CD4-positive, alpha-beta T cell (primary cell): Measurements from ENCODE around the gene E2F3. TPM values are rescaled to one million over a fixed set of nuclear protein-coding genes. Genes with fewer than 3 reads are reported as not detected.
"Not testable (repeated sequence)": the region's sequence is repeated elsewhere in the genome, so short reads cannot be mapped to it uniquely, and the experiment has no call there.

Experiments
- ATAC-seq: fragments of 200-7000 bp; cut with Tn5 transposase; one replicate; pipeline ENCODE4 v1.10.0; 2022; ENCODE audit warnings: mild to moderate bottlenecking; ENCODE audit not compliant: poor library complexity
- CTCF ChIA-PET: fragments of 350-600 bp; sonication (Branson Sonifier 250); formaldehyde crosslinking; loops from one replicate; lab custom pipeline; 2021; ENCODE audit warnings: antibody characterized with exemption, inconsistent platforms; lab: Charles Lee
- POLR2A ChIA-PET: fragments of 350-600 bp; sonication (Branson Sonifier 250); formaldehyde crosslinking; loops from one replicate; lab custom pipeline; 2021; ENCODE audit warnings: antibody characterized with exemption, inconsistent platforms; lab: Charles Lee
- DNase-seq, 14 experiments: peaks; one replicate each; pipeline ENCODE4 v3.0.0-alpha.2; 2013 to 2020; ENCODE audit warnings: mixed read lengths in 2 of 14
- H3K27ac ChIP-seq, 2 donors: one replicate each; pipeline versions ENCODE4 v1.5.1 to v1.7.0; 2013; ENCODE audit warnings: low read length in 2 of 2, low read depth in 1 of 2, mild to moderate bottlenecking in 1 of 2
- H3K27me3 ChIP-seq, 2 experiments: 1 replicate in 1 of 2; 2 replicates in 1 of 2; pipeline versions ENCODE4 v1.6.1 to v1.7.0; 2013; ENCODE audit warnings: low read length in 2 of 2, control low read depth in 1 of 2, mild to moderate bottlenecking in 1 of 2, moderate library complexity in 1 of 2; ENCODE audit not compliant: insufficient read depth in 2 of 2, control insufficient read depth in 1 of 2
- H3K36me3 ChIP-seq: one replicate; pipeline ENCODE4 v1.6.1; 2013; ENCODE audit warnings: low read length, control low read depth; ENCODE audit not compliant: insufficient read depth
- H3K4me1 ChIP-seq: one replicate; pipeline ENCODE4 v1.6.1; 2013; ENCODE audit warnings: low read length, control low read depth; ENCODE audit not compliant: insufficient read depth
- H3K4me3 ChIP-seq: one replicate; pipeline ENCODE4 v1.5.1; 2013; ENCODE audit warnings: mild to moderate bottlenecking, low read length, moderate library complexity
- H3K9me3 ChIP-seq, 2 experiments: 1 replicate in 1 of 2; 2 replicates in 1 of 2; pipeline versions ENCODE4 v1.6.1 to v1.7.0; 2013; ENCODE audit warnings: low read length in 2 of 2, mild to moderate bottlenecking in 2 of 2, control low read depth in 1 of 2, moderate library complexity in 1 of 2; ENCODE audit not compliant: control insufficient read depth in 1 of 2, insufficient read depth in 1 of 2
- H3K27ac Mint-ChIP-seq: one replicate; pipeline ENCODE4 v1.8.0; 2020; ENCODE audit warnings: mixed read lengths
- H3K27me3 Mint-ChIP-seq: one replicate; pipeline ENCODE4 v1.8.0; 2021; ENCODE audit warnings: mixed read lengths
- H3K36me3 Mint-ChIP-seq: one replicate; pipeline ENCODE4 v1.8.0; 2021; ENCODE audit warnings: low read depth, mixed read lengths
- H3K4me1 Mint-ChIP-seq: one replicate; pipeline ENCODE4 v1.8.0; 2021; ENCODE audit warnings: low read depth, mixed read lengths
- H3K4me3 Mint-ChIP-seq: one replicate; pipeline ENCODE4 v1.8.0; 2020; ENCODE audit warnings: mild to moderate bottlenecking, mixed read lengths
- H3K9me3 Mint-ChIP-seq: one replicate; pipeline ENCODE4 v1.8.0; 2020; ENCODE audit warnings: mixed read lengths
- intact Hi-C, 2 experiments: fragments of 100-400 bp; cut with DNase I in 1 of 2; cut with micrococcal nuclease in 1 of 2; formaldehyde crosslinking; loops; one replicate each; pipeline versions ENCODE4 v1.15.1 to v1.9.0; 2023 to 2025; cut with DNase I, micrococcal nuclease
- total RNA-seq, 174 experiments: library from RNA in 2 of 174; stranded (reverse) in 2 of 174; gene quantifications; one replicate each; pipeline ENCODE4 v1.2.3 and lab custom pipeline; 2021 to 2026
- TF ChIP-seq, protein P1 (sequence below): fragments of 200-600 bp; IDR thresholded peaks from one replicate; pipeline ENCODE4 v1.8.0; 2022; ENCODE audit warnings: antibody characterized with exemption, mild to moderate bottlenecking

E2F3 gene
- total RNA-seq, 2 experiments from 2014 or later = 2.7 to 2.9 TPM

DNA sequence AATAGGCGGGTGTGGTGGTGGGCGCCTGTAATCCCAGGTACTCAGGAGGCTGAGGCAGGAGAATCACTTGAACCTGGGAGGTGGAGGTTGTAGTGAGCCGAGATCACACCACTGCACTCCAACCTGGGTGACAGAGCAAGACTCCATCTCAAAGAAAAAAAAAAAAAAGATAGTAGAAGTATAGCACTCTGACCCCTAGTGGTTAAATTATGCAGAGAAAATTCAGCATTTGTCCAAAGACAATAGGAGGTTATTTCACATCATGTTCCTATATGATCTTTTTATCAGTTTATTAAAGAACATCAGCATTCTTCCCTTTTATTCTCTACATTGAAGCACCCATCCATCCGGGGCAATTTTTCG is 127.4 kb downstream of the E2F3 start:
- POLR2A ChIA-PET = interaction anchor here (2.0 kb wide), 1 partner anchor 124 kb away, joined by 10 read pairs; no protein-coding TSS in a partner anchor
- intact Hi-C loops = loop anchor here (1.0 to 2.0 kb wide), 3 partner anchors 125 to 438 kb away; no protein-coding TSS in a partner anchor

DNA sequence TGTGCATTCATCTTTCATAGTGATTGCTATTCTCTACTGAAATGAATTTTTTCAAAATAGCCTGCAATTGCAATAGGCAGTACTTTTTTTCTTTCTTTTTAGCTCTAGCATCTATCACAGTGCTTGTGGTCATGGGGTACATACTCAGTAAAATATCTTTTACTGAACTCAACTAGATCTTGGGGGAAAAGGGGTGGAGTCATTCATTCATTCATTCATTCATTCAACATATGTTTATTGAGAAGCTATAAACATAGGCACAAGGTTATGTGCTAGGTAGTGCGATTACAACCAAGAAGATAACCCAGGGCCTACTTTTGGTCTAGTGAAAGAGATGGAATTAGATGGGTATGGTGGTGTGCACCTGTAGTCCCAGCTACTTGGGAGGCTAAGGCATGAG is 131.2 kb downstream of the E2F3 start:
- TF ChIP-seq, protein P1, sequence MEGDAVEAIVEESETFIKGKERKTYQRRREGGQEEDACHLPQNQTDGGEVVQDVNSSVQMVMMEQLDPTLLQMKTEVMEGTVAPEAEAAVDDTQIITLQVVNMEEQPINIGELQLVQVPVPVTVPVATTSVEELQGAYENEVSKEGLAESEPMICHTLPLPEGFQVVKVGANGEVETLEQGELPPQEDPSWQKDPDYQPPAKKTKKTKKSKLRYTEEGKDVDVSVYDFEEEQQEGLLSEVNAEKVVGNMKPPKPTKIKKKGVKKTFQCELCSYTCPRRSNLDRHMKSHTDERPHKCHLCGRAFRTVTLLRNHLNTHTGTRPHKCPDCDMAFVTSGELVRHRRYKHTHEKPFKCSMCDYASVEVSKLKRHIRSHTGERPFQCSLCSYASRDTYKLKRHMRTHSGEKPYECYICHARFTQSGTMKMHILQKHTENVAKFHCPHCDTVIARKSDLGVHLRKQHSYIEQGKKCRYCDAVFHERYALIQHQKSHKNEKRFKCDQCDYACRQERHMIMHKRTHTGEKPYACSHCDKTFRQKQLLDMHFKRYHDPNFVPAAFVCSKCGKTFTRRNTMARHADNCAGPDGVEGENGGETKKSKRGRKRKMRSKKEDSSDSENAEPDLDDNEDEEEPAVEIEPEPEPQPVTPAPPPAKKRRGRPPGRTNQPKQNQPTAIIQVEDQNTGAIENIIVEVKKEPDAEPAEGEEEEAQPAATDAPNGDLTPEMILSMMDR = no peak
- POLR2A ChIA-PET = interaction anchor here (0.7 to 3.4 kb wide), 2 partner anchors 129 to 242 kb away, joined by 5 to 14 read pairs; no protein-coding TSS in a partner anchor
- no peaks in the 10 kb centered on the region for H3K36me3 ChIP-seq
- no peak for DNase-seq
- Mint-ChIP-seq H3K27me3 (peaks cover 6% of the 10 kb centered on the region), H3K4me1 (peaks cover 46% of the 10 kb centered on the region), H3K4me3 (peak overlapping the region; percentile 65), H3K27ac (no peak overlapping the region), H3K36me3 (peaks cover 31% of the 10 kb centered on the region), H3K9me3 (no peaks in the 10 kb centered on the region)
- ATAC-seq = no peak
- no peaks in the 10 kb centered on the region for H3K9me3 ChIP-seq
- H3K27ac ChIP-seq = no peak overlapping the region
- H3K4me1 ChIP-seq = peaks cover 15% of the 10 kb centered on the region
- intact Hi-C loops = no loop called here
- no peaks in the 10 kb centered on the region for H3K27me3 ChIP-seq
- CTCF ChIA-PET = interaction anchor here (0.7 to 1.3 kb wide), 2 partner anchors 128 to 1061 kb away, joined by 3 to 4 read pairs; partner anchors contain the start of gene SOX4
- no peak overlapping the region for H3K4me3 ChIP-seq

More for the DNA sequence above, 127.4 kb downstream of the E2F3 start:
- not testable (repeated sequence) for H3K27me3 ChIP-seq, H3K27ac ChIP-seq, H3K36me3 ChIP-seq, H3K9me3 ChIP-seq, H3K27ac Mint-ChIP-seq, H3K27me3 Mint-ChIP-seq, H3K4me3 ChIP-seq, H3K36me3 Mint-ChIP-seq, H3K9me3 Mint-ChIP-seq
- DNase-seq (peak in 4 of 14 experiments; percentile 1 to 75 (median 68)), ATAC-seq (peak; percentile 87)
- H3K4me1 ChIP-seq = peaks cover 14% of the 10 kb centered on the region
- H3K4me1 Mint-ChIP-seq = peaks cover 15% of the 10 kb centered on the region
- TF ChIP-seq, protein P1 = peak; percentile 48
- CTCF ChIA-PET = interaction anchor here (1.0 to 2.6 kb wide), 4 partner anchors 10 to 238 kb away, joined by 3 to 18 read pairs (median 3); no protein-coding TSS in a partner anchor
- H3K4me3 Mint-ChIP-seq = peak overlapping the region; percentile 14

DNA sequence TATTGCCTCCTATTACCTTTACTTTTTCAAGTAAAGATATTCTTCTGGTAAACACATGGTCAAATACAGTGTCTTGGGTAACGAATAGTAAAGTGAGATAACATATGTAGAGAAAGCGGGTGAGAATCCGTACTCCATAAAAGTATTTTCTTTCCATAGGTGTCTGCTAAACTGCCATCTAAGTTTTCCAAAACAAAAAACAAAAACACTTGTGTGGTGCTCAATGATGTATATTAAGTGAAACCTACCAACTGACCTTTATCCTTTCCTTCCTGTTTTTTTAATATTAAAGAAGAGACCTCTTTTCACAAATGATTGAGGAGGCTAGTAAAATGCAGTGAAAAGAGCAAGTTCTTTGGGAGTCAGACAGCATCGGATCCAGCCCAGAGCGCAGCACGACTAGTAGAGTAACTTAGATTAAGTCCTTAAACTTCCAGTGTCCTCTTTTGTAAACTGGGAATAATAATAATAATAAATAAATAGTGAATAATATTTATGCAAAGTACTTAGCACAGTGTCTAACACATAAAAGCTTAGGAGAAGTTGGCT is 132.1 kb downstream of the E2F3 start:
- Histone ChIP-seq H3K27me3 (no peaks in the 10 kb centered on the region), H3K36me3 (no peaks in the 10 kb centered on the region), H3K27ac (peak overlapping the region in 1 of 2 donors; percentile 86), H3K4me3 (peak overlapping the region; percentile 86), H3K9me3 (no peaks in the 10 kb centered on the region), H3K4me1 (peaks cover 6% of the 10 kb centered on the region)
- TF ChIP-seq, protein P1 = no peak
- ChIA-PET CTCF (interaction anchor here (1.2 to 1.4 kb wide), 2 partner anchors 30 to 129 kb away, joined by 4 read pairs; no protein-coding TSS in a partner anchor), POLR2A (interaction anchor here (0.8 to 3.4 kb wide), 5 partner anchors 31 to 321 kb away, joined by 3 to 15 read pairs (median 6); partner anchors contain the start of gene MBOAT1)
- intact Hi-C loops = no loop called here
- Mint-ChIP-seq H3K4me1 (peaks cover 43% of the 10 kb centered on the region), H3K4me3 (peak overlapping the region; percentile 99), H3K36me3 (peaks cover 40% of the 10 kb centered on the region), H3K27me3 (peaks cover 6% of the 10 kb centered on the region), H3K27ac (peak overlapping the region; percentile 98), H3K9me3 (no peaks in the 10 kb centered on the region)
- no peak for DNase-seq
- ATAC-seq = no peak
